ENCODE measurements around the gene DDX17. TPM values are rescaled to one million over a fixed set of nuclear protein-coding genes. Genes with fewer than 3 reads are reported as not detected.
"Not testable (repeated sequence)": the region's sequence is repeated elsewhere in the genome, so short reads cannot be mapped to it uniquely, and the experiment has no call there.

Gene DDX17
- total and polyA plus RNA-seq, 8 donors, result 164 to 331 (median 206) TPM

- ATAC-seq (no peak), DNase-seq (no peak), FAIRE-seq (no peak)
- TF ChIP-seq, protein P1, sequence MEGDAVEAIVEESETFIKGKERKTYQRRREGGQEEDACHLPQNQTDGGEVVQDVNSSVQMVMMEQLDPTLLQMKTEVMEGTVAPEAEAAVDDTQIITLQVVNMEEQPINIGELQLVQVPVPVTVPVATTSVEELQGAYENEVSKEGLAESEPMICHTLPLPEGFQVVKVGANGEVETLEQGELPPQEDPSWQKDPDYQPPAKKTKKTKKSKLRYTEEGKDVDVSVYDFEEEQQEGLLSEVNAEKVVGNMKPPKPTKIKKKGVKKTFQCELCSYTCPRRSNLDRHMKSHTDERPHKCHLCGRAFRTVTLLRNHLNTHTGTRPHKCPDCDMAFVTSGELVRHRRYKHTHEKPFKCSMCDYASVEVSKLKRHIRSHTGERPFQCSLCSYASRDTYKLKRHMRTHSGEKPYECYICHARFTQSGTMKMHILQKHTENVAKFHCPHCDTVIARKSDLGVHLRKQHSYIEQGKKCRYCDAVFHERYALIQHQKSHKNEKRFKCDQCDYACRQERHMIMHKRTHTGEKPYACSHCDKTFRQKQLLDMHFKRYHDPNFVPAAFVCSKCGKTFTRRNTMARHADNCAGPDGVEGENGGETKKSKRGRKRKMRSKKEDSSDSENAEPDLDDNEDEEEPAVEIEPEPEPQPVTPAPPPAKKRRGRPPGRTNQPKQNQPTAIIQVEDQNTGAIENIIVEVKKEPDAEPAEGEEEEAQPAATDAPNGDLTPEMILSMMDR (IDR thresholded peaks at IDR 0.05), result no peak
- 65 to 73% methylated on average over 1 of the region's 1 CpG for WGBS, 2 donors
- intact Hi-C loops (cut with DNase I), result no loop called here
- no peaks in the 10 kb centered on the region for H3K9me3 ChIP-seq
- no peaks in the 10 kb centered on the region for H3K4me1 ChIP-seq
- no peak overlapping the region for H3K4me3 ChIP-seq
- peaks cover 0 to 19% (median 0%) of the 10 kb centered on the region in 3 donors for H3K36me3 ChIP-seq
- H3K27ac ChIP-seq, result no peak overlapping the region
- no peaks in the 10 kb centered on the region for H3K27me3 ChIP-seq
Measured at GRCh38 chr22:38477585-38477984, 28.5 kb downstream of the DDX17 start.

- DNase-seq, result no peak
- WGBS, 2 donors, result 66 to 75% methylated on average over 10 of the region's 10 CpGs
- Histone ChIP-seq H3K27ac (no peak overlapping the region), H3K4me1 (peaks cover 0 to under 1% (median 0%) of the 10 kb centered on the region in 3 donors), H3K4me3 (no peak overlapping the region), H3K36me3 (no peaks in the 10 kb centered on the region), H3K27me3 (no peaks in the 10 kb centered on the region), H3K9me3 (no peaks in the 10 kb centered on the region)
- FAIRE-seq, result no peak
- TF ChIP-seq, protein P1 (IDR thresholded peaks at IDR 0.05), result no peak
- intact Hi-C loops (cut with DNase I), result no loop called here
- no peak for ATAC-seq
Measured at GRCh38 chr22:38474003-38474607, 32.0 kb downstream of the DDX17 start.

DNA sequence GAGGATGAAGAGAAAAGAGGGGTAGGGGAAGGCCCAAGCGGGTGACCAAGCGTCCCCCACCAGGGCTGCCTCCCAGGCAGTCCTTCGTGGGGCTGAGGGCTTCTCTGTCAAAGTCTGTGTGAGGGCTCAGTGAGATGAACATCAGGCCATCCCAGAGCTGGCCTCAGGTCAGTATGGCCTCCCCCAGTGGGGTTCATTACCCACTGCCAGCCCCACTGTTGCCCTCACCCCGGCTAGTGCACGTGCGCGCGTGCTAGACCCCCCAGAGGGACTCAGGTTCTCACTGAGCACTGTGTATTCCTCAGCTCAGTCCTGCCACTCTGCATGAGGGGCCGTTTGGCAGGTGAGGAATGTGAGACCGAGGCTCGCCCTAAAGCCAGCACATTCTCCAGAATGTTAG is 34.9 kb downstream of the DDX17 start:
- H3K27ac ChIP-seq, result no peak overlapping the region
- ATAC-seq (no peak), FAIRE-seq (no peak), DNase-seq (no peak)
- no peaks in the 10 kb centered on the region for H3K9me3 ChIP-seq
- WGBS, 2 donors, result 91 to 93% methylated on average over 11 of the region's 11 CpGs
- no peaks in the 10 kb centered on the region for H3K27me3 ChIP-seq
- no peaks in the 10 kb centered on the region for H3K36me3 ChIP-seq
- no peak overlapping the region for H3K4me3 ChIP-seq
- TF ChIP-seq, protein P1 (IDR thresholded peaks at IDR 0.05), result no peak
- peaks cover 0 to 3% (median 0%) of the 10 kb centered on the region in 3 donors for H3K4me1 ChIP-seq
- intact Hi-C loops (cut with DNase I), result no loop called here

DNA sequence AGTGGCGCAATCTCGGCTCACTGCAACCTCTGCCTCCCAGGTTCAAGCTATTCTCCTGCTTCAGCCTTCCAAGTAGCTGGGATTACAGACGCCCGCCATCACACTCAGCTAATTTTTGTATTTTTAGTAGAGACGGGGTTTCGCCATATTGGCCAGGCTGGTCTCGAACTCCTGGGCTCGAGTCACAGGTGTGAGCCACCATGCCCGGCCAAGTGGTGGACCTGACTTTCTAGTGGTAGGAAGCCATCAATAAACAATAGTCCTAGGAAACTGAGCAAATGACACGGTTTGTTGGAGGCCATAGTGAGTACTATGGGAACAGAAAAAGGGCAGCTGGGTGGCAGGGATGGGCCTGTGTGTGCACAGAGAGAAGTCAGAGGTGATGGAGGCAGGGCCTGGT is 35.9 kb downstream of the DDX17 start:
- H3K36me3 ChIP-seq; H3K27ac ChIP-seq; ATAC-seq; intact Hi-C loops (cut with DNase I); H3K4me3 ChIP-seq; H3K4me1 ChIP-seq; FAIRE-seq; H3K27me3 ChIP-seq; H3K9me3 ChIP-seq: not testable (repeated sequence)
- DNase-seq, result peak in 1 of 6 donors; percentile 8
- WGBS, 2 donors, result 95 to 97% methylated on average over 8 to 10 of the region's 10 CpGs

GRCh38 chr22:38469306-38469781 is 36.8 kb downstream of the DDX17 start:
- Histone ChIP-seq H3K9me3 (no peaks in the 10 kb centered on the region), H3K4me3 (peak overlapping the region in 1 of 4 donors; percentile 57), H3K36me3 (no peaks in the 10 kb centered on the region), H3K27me3 (no peaks in the 10 kb centered on the region), H3K27ac (no peak overlapping the region), H3K4me1 (peaks cover 0 to 3% (median 0%) of the 10 kb centered on the region in 3 donors)
- intact Hi-C loops (cut with DNase I), result no loop called here
- WGBS, 2 donors, result 95 to 98% methylated on average over 6 of the region's 6 CpGs
- FAIRE-seq (no peak), DNase-seq (no peak), ATAC-seq (no peak)
- TF ChIP-seq, protein P1 (IDR thresholded peaks at IDR 0.05), result no peak

Measured in pancreas (tissue), 10 donors.